Measurements from ENCODE around the gene TDRD10.

GRCh38 chr1:154519591-154519991 is 17.6 kb downstream of the TDRD10 start:
- TF ChIP-seq GATA2 (IDR thresholded peaks at IDR 0.05; ENCODE audit: low read depth, low read length) (no peak), GATA3 (IDR thresholded peaks at IDR 0.05; ENCODE audit: low read depth, low read length) (no peak)

Measured in SH-SY5Y (cell line).